MCF 10A (cell line): Measurements from ENCODE around the gene SLC10A7. TPM values are rescaled to one million over a fixed set of nuclear protein-coding genes. Genes with fewer than 3 reads are reported as not detected.
"Not testable (repeated sequence)": the region's sequence is repeated elsewhere in the genome, so short reads cannot be mapped to it uniquely, and the experiment has no call there.

Experiments
- BruUV-seq: library from RNA; stranded (reverse); fragments of 400-500 nt; replicated peaks from 2 replicates; lab custom pipeline; 2021; lab: Mats Ljungman, UMichigan
- CTCF ChIA-PET: fragments of 300-600 bp; sonication (Branson Sonifier 250); formaldehyde crosslinking; extraction: SDS; loops from one replicate; lab custom pipeline; 2021; ENCODE audit warnings: antibody characterized with exemption, inconsistent platforms; lab: Yijun Ruan, JAX
- POLR2A ChIA-PET: fragments of 300-600, 350-650 bp; sonication (Branson Sonifier 250); formaldehyde crosslinking; extraction: SDS; loops from one replicate; lab custom pipeline; 2020; ENCODE audit warnings: antibody characterized with exemption, inconsistent platforms; lab: Yijun Ruan, JAX
- DNase-seq: peaks from one replicate; pipeline ENCODE4 v3.0.0-alpha.2; 2018; ENCODE audit not compliant: unreplicated experiment
- H3K27ac Mint-ChIP-seq: one replicate; pipeline ENCODE4 v1.8.0; 2022; ENCODE audit warnings: mild to moderate bottlenecking, low read depth, mixed read lengths; ENCODE audit not compliant: unreplicated experiment
- H3K27me3 Mint-ChIP-seq: one replicate; pipeline ENCODE4 v1.8.0; 2022; ENCODE audit warnings: mixed read lengths; ENCODE audit not compliant: insufficient read depth, unreplicated experiment
- H3K36me3 Mint-ChIP-seq: one replicate; pipeline ENCODE4 v1.8.0; 2022; ENCODE audit warnings: mild to moderate bottlenecking, moderate library complexity, mixed read lengths; ENCODE audit not compliant: insufficient read depth, unreplicated experiment
- H3K4me1 Mint-ChIP-seq: one replicate; pipeline ENCODE4 v1.8.0; 2022; ENCODE audit warnings: mixed read lengths; ENCODE audit not compliant: insufficient read depth, unreplicated experiment
- H3K4me3 Mint-ChIP-seq: one replicate; pipeline ENCODE4 v1.8.0; 2022; ENCODE audit warnings: mild to moderate bottlenecking, moderate library complexity, mixed read lengths; ENCODE audit not compliant: unreplicated experiment
- H3K9me3 Mint-ChIP-seq: one replicate; pipeline ENCODE4 v1.8.0; 2022; ENCODE audit warnings: mixed read lengths; ENCODE audit not compliant: unreplicated experiment
- CTCF ChIP-seq: fragments of 200-600 bp; IDR thresholded peaks from one replicate; pipeline ENCODE4 v1.8.0; 2022; ENCODE audit warnings: antibody characterized with exemption, mild to moderate bottlenecking; ENCODE audit not compliant: unreplicated experiment
- intact Hi-C: fragments of 100-400 bp; cut with micrococcal nuclease; formaldehyde crosslinking; loops from 2 replicates; pipeline ENCODE4 v1.14.1; 2022
- total RNA-seq: library from RNA; stranded (reverse); gene quantifications from 2 replicates; pipeline ENCODE4 v1.2.3, GENCODE V29; 2022

SLC10A7 gene
- total RNA-seq, 1 experiment from 2014 or later = 23.0 TPM

- ChIA-PET CTCF (no interaction called here), POLR2A (interaction anchor here (0.6 kb wide), 1 partner anchor 22 kb away, joined by 3 read pairs; no protein-coding TSS in a partner anchor)
- no TSS peak for BruUV-seq
- H3K4me3 Mint-ChIP-seq = no peak overlapping the region
- H3K36me3 Mint-ChIP-seq = no peaks in the 10 kb centered on the region
- peak; percentile 7 for DNase-seq
- H3K27ac Mint-ChIP-seq = no peak overlapping the region
- no peak for TF ChIP-seq CTCF
- no peaks in the 10 kb centered on the region for H3K27me3 Mint-ChIP-seq
- peaks cover 18% of the 10 kb centered on the region for H3K9me3 Mint-ChIP-seq
- H3K4me1 Mint-ChIP-seq = no peaks in the 10 kb centered on the region
- intact Hi-C loops = no loop called here
These were observed 162.0 kb downstream of the SLC10A7 start for GRCh38 chr4:146359771-146360170.

GRCh38 chr4:146350114-146350513 lies 171.6 kb downstream of the SLC10A7 start:
- H3K27me3 Mint-ChIP-seq, H3K36me3 Mint-ChIP-seq, DNase-seq, POLR2A ChIA-PET, intact Hi-C loops, H3K4me1 Mint-ChIP-seq, H3K9me3 Mint-ChIP-seq, BruUV-seq, CTCF ChIA-PET, H3K27ac Mint-ChIP-seq: not testable (repeated sequence)
- H3K4me3 Mint-ChIP-seq = peak overlapping the region; percentile 48

- POLR2A ChIA-PET = no interaction called here
- H3K9me3 Mint-ChIP-seq = no peaks in the 10 kb centered on the region
- H3K36me3 Mint-ChIP-seq = peaks cover 4% of the 10 kb centered on the region
- BruUV-seq = no TSS peak
- H3K4me1 Mint-ChIP-seq = no peaks in the 10 kb centered on the region
- H3K27me3 Mint-ChIP-seq = no peaks in the 10 kb centered on the region
- peak overlapping the region; percentile 66 for H3K4me3 Mint-ChIP-seq
- CTCF ChIA-PET = interaction anchor here (0.6 kb wide), 1 partner anchor 286 kb away, joined by 3 read pairs; no protein-coding TSS in a partner anchor
- H3K27ac Mint-ChIP-seq = no peak overlapping the region
- intact Hi-C loops = no loop called here
- DNase-seq = no peak
- TF ChIP-seq CTCF = no peak
These were observed 172.4 kb downstream of the SLC10A7 start for GRCh38 chr4:146349306-146349705.

- BruUV-seq = no TSS peak
- H3K27me3 Mint-ChIP-seq = no peaks in the 10 kb centered on the region
- H3K27ac Mint-ChIP-seq = peak overlapping the region; percentile 9
- no peak for DNase-seq
- intact Hi-C loops = no loop called here
- POLR2A ChIA-PET = interaction anchor here (0.9 kb wide), 1 partner anchor 174 kb away, joined by 3 read pairs; the partner anchor contains the start of gene SLC10A7
- H3K4me1 Mint-ChIP-seq = no peaks in the 10 kb centered on the region
- no peak overlapping the region for H3K4me3 Mint-ChIP-seq
- CTCF ChIA-PET = interaction anchor here (0.6 kb wide), 1 partner anchor 226 kb away, joined by 3 read pairs; no protein-coding TSS in a partner anchor
- TF ChIP-seq CTCF = no peak
- H3K36me3 Mint-ChIP-seq = peaks cover 4% of the 10 kb centered on the region
- H3K9me3 Mint-ChIP-seq = no peaks in the 10 kb centered on the region
These were observed 173.9 kb downstream of the SLC10A7 start for GRCh38 chr4:146347822-146348221.
